GM12892 (cell line): ENCODE data around the gene TEPSIN.

Experiments
- DNase-seq: peaks from one replicate; pipeline ENCODE4 v3.0.0; 2011; ENCODE audit not compliant: insufficient read length
- FAIRE-seq: peaks from 2 replicates; lab custom pipeline; 2011; peaks lifted over from hg19 to GRCh38; lab: Jason Lieb, UNC
- POLR2A ChIP-seq: IDR thresholded peaks from 2 replicates; pipeline ENCODE4 v1.6.1; 2011; ENCODE audit warnings: low read depth, low read length, control low read depth
- POLR2AphosphoS5 ChIP-seq: IDR thresholded peaks from 2 replicates; pipeline ENCODE4 v1.6.1; 2011; ENCODE audit warnings: low read depth, low read length, control low read depth
- TAF1 ChIP-seq: IDR thresholded peaks from 2 replicates; pipeline ENCODE4 v1.6.1; 2011; ENCODE audit warnings: low read depth, mild to moderate bottlenecking, control low read depth, low read length, borderline replicate concordance

TEPSIN gene

DNA sequence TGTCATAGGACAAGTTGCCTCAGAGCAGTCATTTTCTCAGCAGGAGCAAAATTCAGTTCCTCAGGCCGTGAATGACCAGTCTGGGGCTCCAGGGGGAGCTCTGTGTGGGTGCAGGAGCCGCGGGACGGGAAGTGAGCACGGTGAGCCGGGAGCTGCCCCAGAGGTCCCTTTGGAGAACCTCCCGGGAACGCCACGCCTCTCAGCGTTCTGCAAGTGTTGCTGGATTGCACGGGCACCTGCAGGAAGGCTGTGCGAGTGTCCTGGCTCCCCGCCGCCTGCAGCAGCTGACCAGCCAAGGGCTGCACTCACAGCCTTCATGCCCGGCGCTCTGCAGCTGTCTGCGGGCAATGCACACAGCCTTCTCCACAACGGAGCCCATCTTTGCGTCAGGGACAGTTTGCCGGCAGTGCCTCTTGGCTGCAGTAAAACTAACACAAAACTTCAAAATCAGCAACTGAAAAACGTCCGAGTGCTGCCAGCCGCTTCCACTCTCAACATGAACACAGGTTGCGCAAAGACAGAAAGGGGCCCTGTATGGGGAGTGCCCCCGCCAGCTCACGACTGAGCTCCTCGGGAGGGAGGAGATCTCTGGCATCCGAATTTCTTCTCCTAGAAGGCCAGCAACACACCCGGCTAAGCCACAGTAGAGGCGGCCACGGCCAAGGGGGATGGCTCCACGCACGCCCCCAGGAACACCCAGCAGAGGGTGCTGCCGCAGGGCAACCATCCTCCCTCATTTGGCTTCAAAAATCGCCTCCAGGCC lies 16.3 kb upstream of the TEPSIN start:
- DNase-seq (no peak), FAIRE-seq (no peak)
- TF ChIP-seq POLR2AphosphoS5 (no peak), TAF1 (no peak), POLR2A (no peak)

GRCh38 chr17:81253358-81254131 lies 14.7 kb upstream of the TEPSIN start:
- FAIRE-seq: peak; percentile 83
- TF ChIP-seq POLR2A: no peak
- no peak for TF ChIP-seq TAF1
- TF ChIP-seq POLR2AphosphoS5: no peak
- no peak for DNase-seq

DNA sequence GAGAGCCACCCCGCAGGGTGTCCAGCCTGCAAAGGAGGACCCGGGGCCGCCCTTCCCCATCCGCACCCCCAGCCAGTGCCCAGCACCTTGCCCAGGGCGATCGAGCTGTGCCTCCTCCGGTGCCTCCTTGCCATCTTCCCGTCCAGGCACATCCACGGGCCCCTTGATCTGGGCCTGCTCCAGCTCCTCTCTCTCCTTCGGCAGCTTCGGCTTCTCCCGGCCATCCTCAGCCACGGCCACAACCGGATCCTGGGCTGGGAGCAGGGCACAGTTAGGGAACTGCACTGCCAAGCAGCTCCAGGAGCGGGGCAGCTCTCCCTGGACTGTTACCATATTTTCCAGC lies 14.1 kb upstream of the TEPSIN start:
- no peak for DNase-seq
- FAIRE-seq: no peak
- TF ChIP-seq POLR2AphosphoS5 (no peak), POLR2A (no peak), TAF1 (no peak)

- DNase-seq (no peak), FAIRE-seq (no peak)
- TF ChIP-seq TAF1 (no peak), POLR2AphosphoS5 (no peak), POLR2A (no peak)
Observed at GRCh38 chr17:81252326-81252986, 13.6 kb upstream of the TEPSIN start.

GRCh38 chr17:81251709-81252301 lies 12.9 kb upstream of the TEPSIN start:
- FAIRE-seq (no peak), DNase-seq (no peak)
- TF ChIP-seq TAF1 (no peak), POLR2AphosphoS5 (no peak), POLR2A (no peak)

- FAIRE-seq (no peak), DNase-seq (no peak)
- no peak for TF ChIP-seq POLR2A
- TF ChIP-seq POLR2AphosphoS5: no peak
- TF ChIP-seq TAF1: no peak
Observed at GRCh38 chr17:81251094-81251708, 12.3 kb upstream of the TEPSIN start.

DNA sequence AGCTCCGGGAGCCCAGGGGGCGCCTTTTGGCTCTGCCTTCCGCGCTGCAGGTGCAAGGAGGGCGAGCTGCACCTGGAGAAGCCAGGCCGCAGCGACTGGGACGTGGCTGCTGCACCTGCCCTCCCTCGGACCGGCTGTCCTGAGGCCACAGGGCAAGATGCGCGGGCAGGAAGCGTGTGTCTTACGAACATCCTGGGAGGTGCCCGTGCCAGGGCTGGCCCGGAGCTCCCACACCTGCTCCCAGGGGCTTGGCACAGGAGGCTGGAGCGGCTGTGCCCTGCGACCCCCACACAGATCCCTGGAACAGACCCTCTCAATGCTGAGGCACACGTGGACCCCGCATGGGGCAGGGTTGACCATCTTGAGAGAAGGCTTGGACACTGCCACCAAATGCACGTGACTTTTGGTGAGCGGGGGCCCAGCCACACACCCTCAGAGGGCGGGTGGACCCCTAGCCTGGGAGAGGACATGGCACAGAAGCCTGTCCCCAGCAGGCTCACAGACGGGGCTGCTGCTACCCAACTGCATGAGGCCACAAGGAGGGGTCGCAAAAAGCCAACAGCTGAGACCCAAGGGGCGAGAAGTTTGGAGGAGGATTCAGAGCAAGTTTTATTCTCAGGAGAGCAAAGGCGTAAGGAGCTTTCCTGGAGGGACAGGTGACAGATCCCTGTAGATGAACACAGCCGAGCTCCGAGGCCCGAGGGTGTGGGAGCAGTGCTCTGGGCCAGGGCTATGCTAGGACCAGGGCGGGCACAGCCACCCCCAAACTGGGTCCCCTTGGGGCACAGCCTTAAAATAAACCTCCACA lies 11.6 kb upstream of the TEPSIN start:
- DNase-seq: no peak
- TF ChIP-seq POLR2A (no peak), TAF1 (no peak), POLR2AphosphoS5 (no peak)
- FAIRE-seq: no peak

GRCh38 chr17:81249223-81250040 lies 10.6 kb upstream of the TEPSIN start:
- no peak; the same call in 1 of the 2 replicates for TF ChIP-seq POLR2A
- peak; percentile 19; the same call in 1 of the 2 replicates for TF ChIP-seq POLR2AphosphoS5
- no peak for DNase-seq
- no peak for FAIRE-seq

DNA sequence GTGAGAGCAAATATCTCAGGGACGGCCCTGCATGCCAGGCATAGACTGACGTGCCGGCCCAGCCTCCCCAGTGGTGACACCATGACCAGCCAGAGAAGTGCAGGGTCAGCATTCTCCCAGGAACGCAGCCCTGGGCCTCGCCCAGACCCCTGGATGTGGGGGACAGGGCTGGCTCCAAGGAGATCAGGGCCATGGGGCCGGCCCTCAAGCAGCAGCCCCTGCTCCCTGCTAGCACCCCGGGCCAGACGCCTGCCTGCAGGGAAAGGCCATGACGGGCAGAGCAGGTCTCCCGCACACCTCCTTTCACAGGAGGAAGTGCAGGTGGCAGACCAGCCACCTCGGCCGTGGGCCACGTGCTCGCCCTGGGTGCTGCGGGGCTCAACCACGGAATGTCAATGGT lies 9.8 kb upstream of the TEPSIN start:
- FAIRE-seq: no peak
- TF ChIP-seq POLR2A: no peak
- TF ChIP-seq POLR2AphosphoS5: no peak
- TF ChIP-seq TAF1: no peak
- DNase-seq: no peak

DNA sequence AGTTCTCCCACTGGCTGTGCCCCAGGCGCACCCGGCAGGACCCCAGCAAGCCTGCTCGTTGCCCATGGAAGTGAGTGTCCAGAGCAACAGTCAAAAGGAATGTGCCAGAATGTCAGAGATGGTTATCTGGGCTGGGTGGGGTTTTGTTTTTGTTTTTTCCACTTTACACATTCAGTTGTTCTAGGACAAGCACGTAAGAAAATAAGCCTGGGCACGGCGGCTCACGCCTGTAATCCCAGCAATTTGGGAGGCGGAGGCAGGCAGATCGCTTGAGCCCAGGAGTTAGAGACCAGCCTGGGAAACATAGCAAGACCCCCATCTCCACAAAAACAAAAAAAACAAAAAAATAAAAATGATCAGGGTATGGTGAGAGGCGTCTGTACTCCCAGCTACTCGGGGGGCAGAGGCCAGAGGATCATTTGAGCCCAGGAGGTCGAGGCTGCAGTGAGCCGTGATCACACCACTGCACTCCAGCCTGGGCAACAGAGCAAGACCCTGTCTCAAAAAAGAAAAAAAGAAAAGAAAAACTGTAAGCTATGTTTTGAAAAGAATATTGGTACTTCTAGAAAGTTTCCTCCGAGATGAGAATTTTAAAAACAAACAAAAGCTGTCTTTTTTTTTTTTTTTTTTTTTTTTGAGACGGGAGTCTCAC lies 8.6 kb upstream of the TEPSIN start:
- no peak for FAIRE-seq
- no peak for TF ChIP-seq POLR2AphosphoS5
- no peak for TF ChIP-seq TAF1
- TF ChIP-seq POLR2A: no peak
- DNase-seq: no peak
